Mammary epithelial cell (primary cell): Measurements from ENCODE around the gene PAWR.

Experiments used
- EZH2 ChIP-seq: IDR thresholded peaks from 2 replicates; pipeline ENCODE4 v1.6.1; 2012; ENCODE audit warnings: low read length, inconsistent platforms, borderline replicate concordance
- TF ChIP-seq, protein P1 (sequence below), 2 donors: IDR thresholded peaks in 1 of 2; conservative IDR thresholded peaks in 1 of 2; 2 replicates each; pipeline ENCODE4 v1.5.1; 2011 to 2012; ENCODE audit warnings: inconsistent platforms in 2 of 2, low read length in 2 of 2, mild to moderate bottlenecking in 2 of 2, control low read depth in 1 of 2, low read depth in 1 of 2; ENCODE audit not compliant: insufficient read depth in 1 of 2; ENCODE audit errors: extremely low read depth in 1 of 2

GRCh38 chr12:79691511-79692248, 916 bp upstream of the PAWR start:
- TF ChIP-seq, protein P1, sequence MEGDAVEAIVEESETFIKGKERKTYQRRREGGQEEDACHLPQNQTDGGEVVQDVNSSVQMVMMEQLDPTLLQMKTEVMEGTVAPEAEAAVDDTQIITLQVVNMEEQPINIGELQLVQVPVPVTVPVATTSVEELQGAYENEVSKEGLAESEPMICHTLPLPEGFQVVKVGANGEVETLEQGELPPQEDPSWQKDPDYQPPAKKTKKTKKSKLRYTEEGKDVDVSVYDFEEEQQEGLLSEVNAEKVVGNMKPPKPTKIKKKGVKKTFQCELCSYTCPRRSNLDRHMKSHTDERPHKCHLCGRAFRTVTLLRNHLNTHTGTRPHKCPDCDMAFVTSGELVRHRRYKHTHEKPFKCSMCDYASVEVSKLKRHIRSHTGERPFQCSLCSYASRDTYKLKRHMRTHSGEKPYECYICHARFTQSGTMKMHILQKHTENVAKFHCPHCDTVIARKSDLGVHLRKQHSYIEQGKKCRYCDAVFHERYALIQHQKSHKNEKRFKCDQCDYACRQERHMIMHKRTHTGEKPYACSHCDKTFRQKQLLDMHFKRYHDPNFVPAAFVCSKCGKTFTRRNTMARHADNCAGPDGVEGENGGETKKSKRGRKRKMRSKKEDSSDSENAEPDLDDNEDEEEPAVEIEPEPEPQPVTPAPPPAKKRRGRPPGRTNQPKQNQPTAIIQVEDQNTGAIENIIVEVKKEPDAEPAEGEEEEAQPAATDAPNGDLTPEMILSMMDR (conservative IDR thresholded peaks at IDR 0.05 in 1 of 2, IDR thresholded peaks at IDR 0.05 in 1 of 2; ENCODE audit: extremely low read depth in 1 of 2, insufficient read depth in 1 of 2, low read depth in 1 of 2, low read length in 2 of 2): no peak
- no peak for TF ChIP-seq EZH2
